Upper lobe of left lung (tissue), 4 donors: ENCODE measurements around the gene ADSL.

ENCODE experiments used
- CTCF ChIP-seq, 6 experiments: fragments of 450-650 bp in 4 of 6; fragments of 200-600 bp in 2 of 6; sonication (generic) in 2 of 6; IDR thresholded peaks; one replicate each; pipeline ENCODE4 v1.5.1; 2016 to 2019; ENCODE audit warnings: antibody characterized with exemption in 6 of 6
- POLR2A ChIP-seq, 4 donors: fragments of 450-650 bp; IDR thresholded peaks; one replicate each; pipeline ENCODE4 v1.5.1; 2016 to 2017; ENCODE audit warnings: antibody characterized with exemption in 4 of 4, mild to moderate bottlenecking in 2 of 4

GRCh38 chr22:40417881-40418280 is 71.6 kb downstream of the ADSL start:
- TF ChIP-seq CTCF (IDR thresholded peaks at IDR 0.05) (no peak), POLR2A (IDR thresholded peaks at IDR 0.05) (no peak)
